Memory B cell (primary cell): ENCODE measurements around the gene CLEC4F.

Experiments used
- ATAC-seq: fragments of 150-1000 bp; cut with Tn5 transposase; 2 replicates; pipeline ENCODE4 v1.10.0; 2021; ENCODE audit warnings: low read depth, mild to moderate bottlenecking, moderate library complexity
- DNase-seq, 2 donors: peaks; one replicate each; pipeline ENCODE4 v3.0.0; 2022; ENCODE audit warnings: low spot score in 2 of 2
- H3K27ac Mint-ChIP-seq: one replicate; pipeline ENCODE4 v1.8.0; 2022; ENCODE audit warnings: mild to moderate bottlenecking, moderate library complexity, mixed read lengths
- H3K27me3 Mint-ChIP-seq: one replicate; pipeline ENCODE4 v1.8.0; 2022; ENCODE audit warnings: mixed read lengths
- H3K36me3 Mint-ChIP-seq: one replicate; pipeline ENCODE4 v1.8.0; 2022; ENCODE audit warnings: mild to moderate bottlenecking, mixed read lengths
- H3K4me1 Mint-ChIP-seq: one replicate; pipeline ENCODE4 v1.8.0; 2022; ENCODE audit warnings: mixed read lengths
- H3K4me3 Mint-ChIP-seq: one replicate; pipeline ENCODE4 v1.8.0; 2022; ENCODE audit warnings: mild to moderate bottlenecking, moderate library complexity, mixed read lengths
- H3K9me3 Mint-ChIP-seq: one replicate; pipeline ENCODE4 v1.8.0; 2022; ENCODE audit warnings: mixed read lengths

CLEC4F gene

GRCh38 chr2:70767079-70767698 is 53.2 kb downstream of the CLEC4F start:
- peak overlapping the region; percentile 94 for H3K4me3 Mint-ChIP-seq
- no peaks in the 10 kb centered on the region for H3K9me3 Mint-ChIP-seq
- ATAC-seq, result peak; percentile 53
- H3K36me3 Mint-ChIP-seq, result no peaks in the 10 kb centered on the region
- peak in 1 of 2 donors; percentile 32 for DNase-seq
- H3K27me3 Mint-ChIP-seq, result peaks cover 4% of the 10 kb centered on the region
- H3K4me1 Mint-ChIP-seq, result peaks cover 13% of the 10 kb centered on the region
- H3K27ac Mint-ChIP-seq, result peak overlapping the region; percentile 90

DNA sequence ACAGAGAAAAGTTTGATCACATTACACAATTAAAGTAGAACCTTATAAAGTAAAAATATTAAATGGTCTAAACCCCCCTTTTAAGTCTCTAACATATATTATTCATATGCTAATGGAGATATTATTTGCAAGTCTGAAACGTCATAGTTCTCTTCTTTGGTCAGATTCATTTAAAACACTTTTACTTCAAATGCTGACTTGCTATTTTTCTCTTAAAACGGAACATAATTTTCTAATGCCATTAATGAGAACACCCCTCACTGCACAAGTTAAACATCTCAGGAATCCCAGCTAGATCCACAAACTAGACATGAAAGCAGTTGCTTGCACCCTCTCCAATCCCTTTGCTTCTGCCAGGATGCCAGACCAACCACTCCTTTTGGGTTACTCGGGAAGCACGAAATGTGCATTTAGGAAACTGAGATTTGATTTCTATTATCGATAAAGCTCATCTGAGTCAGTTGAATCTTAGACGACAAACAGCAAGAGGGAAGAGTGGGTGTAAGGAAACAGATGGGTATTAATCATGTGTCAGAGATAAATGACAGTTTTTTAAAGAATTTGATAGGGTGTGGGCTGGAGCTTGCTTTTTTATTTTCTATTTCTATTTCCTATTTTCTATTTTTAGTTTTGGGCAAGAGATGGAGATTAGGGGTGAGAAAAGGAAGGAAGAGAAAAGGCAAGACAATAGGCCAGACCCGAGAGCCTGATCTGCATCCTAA is 53.9 kb downstream of the CLEC4F start:
- Mint-ChIP-seq H3K4me1 (peaks cover 13% of the 10 kb centered on the region), H3K27ac (peak overlapping the region; percentile 90), H3K27me3 (peaks cover 4% of the 10 kb centered on the region), H3K36me3 (no peaks in the 10 kb centered on the region), H3K4me3 (peak overlapping the region; percentile 94), H3K9me3 (no peaks in the 10 kb centered on the region)
- DNase-seq (no peak), ATAC-seq (no peak)

DNA sequence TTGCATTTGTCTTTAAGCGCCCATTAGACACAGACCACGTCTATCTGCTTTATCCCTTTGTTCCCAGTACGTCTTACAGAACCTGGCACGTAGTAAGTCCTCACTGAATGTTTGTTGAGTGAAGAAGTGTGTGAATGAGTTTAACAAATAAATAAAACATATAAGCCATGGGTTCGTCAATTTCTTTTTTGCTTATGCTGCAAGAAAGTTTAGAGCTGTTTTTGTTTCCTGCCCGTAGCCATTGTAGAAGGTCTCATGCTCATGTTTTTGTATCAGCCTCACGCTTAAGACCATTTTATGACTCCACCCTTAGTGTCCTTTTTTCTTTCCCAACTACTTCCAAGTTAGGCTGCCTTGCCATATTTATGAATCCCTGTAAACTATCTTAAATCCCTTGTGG is 54.9 kb downstream of the CLEC4F start:
- ATAC-seq, result no peak
- no peak for DNase-seq
- peaks cover 2% of the 10 kb centered on the region for H3K27me3 Mint-ChIP-seq
- H3K4me3 Mint-ChIP-seq, result no peak overlapping the region
- H3K4me1 Mint-ChIP-seq, result peaks cover 17% of the 10 kb centered on the region
- no peaks in the 10 kb centered on the region for H3K9me3 Mint-ChIP-seq
- no peak overlapping the region for H3K27ac Mint-ChIP-seq
- H3K36me3 Mint-ChIP-seq, result no peaks in the 10 kb centered on the region

DNA sequence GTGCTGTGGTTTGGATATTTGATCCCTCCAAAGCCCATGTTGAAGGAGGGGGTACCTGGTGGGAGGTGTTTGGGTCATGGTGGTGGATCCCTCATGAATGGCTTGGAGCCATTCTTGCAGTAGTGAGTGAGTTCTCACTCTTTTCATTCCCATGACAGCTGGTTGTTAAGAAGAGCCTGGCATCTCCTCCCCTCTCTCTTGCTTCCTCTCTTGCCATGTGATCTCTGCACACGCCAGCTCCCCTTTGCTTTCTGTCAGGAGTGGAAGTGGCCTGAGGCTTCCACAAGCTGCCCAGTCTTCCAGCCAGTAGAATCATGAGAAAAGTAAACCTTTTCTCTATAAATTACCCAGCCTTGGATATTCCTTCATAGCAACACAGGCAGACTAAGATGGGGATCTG is 61.0 kb downstream of the CLEC4F start:
- no peak overlapping the region for H3K27ac Mint-ChIP-seq
- peaks cover 7% of the 10 kb centered on the region for H3K36me3 Mint-ChIP-seq
- H3K4me1 Mint-ChIP-seq, result peaks cover 6% of the 10 kb centered on the region
- no peaks in the 10 kb centered on the region for H3K27me3 Mint-ChIP-seq
- ATAC-seq (no peak), DNase-seq (no peak)
- no peak overlapping the region for H3K4me3 Mint-ChIP-seq
- H3K9me3 Mint-ChIP-seq, result no peaks in the 10 kb centered on the region
